ENCODE data around the gene TRIM49B. TPM values are rescaled to one million over a fixed set of nuclear protein-coding genes. Genes with fewer than 3 reads are reported as not detected.
"Not testable (repeated sequence)": the region's sequence is repeated elsewhere in the genome, so short reads cannot be mapped to it uniquely, and the experiment has no call there.

TRIM49B gene
- not detected for total RNA-seq

- H3K4me1 ChIP-seq, H3K9me3 ChIP-seq, ATAC-seq, H3K36me3 ChIP-seq, H3K4me3 ChIP-seq, H3K27ac ChIP-seq, H3K27me3 ChIP-seq: not testable (repeated sequence)
- 11 to 21% methylated on average over 2 of the region's 2 CpGs for WGBS, 2 donors (ENCODE audit: low coverage in 1 of 2)
These were observed at the start of gene TRIM49B for GRCh38 chr11:49028523-49028922. Gene TRIM49B, plus strand, starts transcription at chr11:49028823. Its CDS starts 2,777 bp downstream, at chr11:49031600.

GRCh38 chr11:48983785-48984184, 44.8 kb upstream of the TRIM49B start, which contains the start of gene TRIM51G:
Gene TRIM51G, minus strand, starts transcription at chr11:48983885. Its CDS starts 2,190 bp downstream, at chr11:48981695.
- not testable (repeated sequence) for H3K4me1 ChIP-seq, H3K4me3 ChIP-seq, H3K27ac ChIP-seq, ATAC-seq, H3K9me3 ChIP-seq, H3K36me3 ChIP-seq, H3K27me3 ChIP-seq

- not testable (repeated sequence) for H3K4me3 ChIP-seq, ATAC-seq, H3K4me1 ChIP-seq, H3K27ac ChIP-seq, H3K36me3 ChIP-seq, H3K9me3 ChIP-seq
- WGBS, 2 donors (ENCODE audit: low coverage in 1 of 2) = no CpG with 5 or more reads among the region's 28 CpGs
- peaks cover 16% of the 10 kb centered on the region for H3K27me3 ChIP-seq
These were observed 19.6 kb downstream of the TRIM49B start for GRCh38 chr11:49048229-49048628.

GRCh38 chr11:49049821-49050220, 21.2 kb downstream of the TRIM49B start:
- WGBS, 2 donors (ENCODE audit: low coverage in 1 of 2) = 60 to 64% methylated on average over 1 to 6 of the region's 38 CpGs
- not testable (repeated sequence) for H3K9me3 ChIP-seq, H3K4me1 ChIP-seq, H3K27ac ChIP-seq, H3K36me3 ChIP-seq, ATAC-seq, H3K4me3 ChIP-seq
- H3K27me3 ChIP-seq = peaks cover 16% of the 10 kb centered on the region

GRCh38 chr11:49059012-49059411, 30.4 kb downstream of the TRIM49B start, which contains the start of gene TRIM64C:
Gene TRIM64C, minus strand, starts transcription at chr11:49059112. Its CDS starts 0 bp downstream, at chr11:49059112.
- not testable (repeated sequence) for H3K36me3 ChIP-seq, H3K27me3 ChIP-seq, H3K4me1 ChIP-seq, H3K27ac ChIP-seq, ATAC-seq, H3K9me3 ChIP-seq, H3K4me3 ChIP-seq
- 71 to 78% methylated on average over 4 to 5 of the region's 5 CpGs for WGBS, 2 donors (ENCODE audit: low coverage in 1 of 2)

- WGBS, 2 donors (ENCODE audit: low coverage in 1 of 2) = 82 to 84% methylated on average over 3 of the region's 5 CpGs
- not testable (repeated sequence) for H3K27me3 ChIP-seq, H3K4me3 ChIP-seq, H3K27ac ChIP-seq, H3K4me1 ChIP-seq, ATAC-seq, H3K36me3 ChIP-seq, H3K9me3 ChIP-seq
These were observed 41.3 kb downstream of the TRIM49B start for GRCh38 chr11:49069897-49070296.

Small RNAs within 50 kb of the gene (small RNA-seq; reads per million reads assigned to genes)
- 0 reads per million in 4 donors for gene AC084851.1

Other genes with a start within 250 kb of the TRIM49B start
- not detected for gene TRIM51G, start 44.9 kb upstream of the TRIM49B start, total RNA-seq
- not detected for gene TRIM64C, start 30.3 kb downstream of the TRIM49B start, total RNA-seq
- gene FOLH1, start 179.8 kb downstream of the TRIM49B start, total RNA-seq = 1 to 10 TPM in 1 of 4 donors, under 1 TPM in 2, not detected in 1; 0.69 to 2.8 (median 0.94) TPM

All from gastroesophageal sphincter (tissue), 4 donors.